HG03103 (cell line): ENCODE data around the gene SPOCD1.

Experiments
- ATAC-seq: cut with Tn5 transposase; IDR thresholded peaks from one replicate; pipeline ENCODE4 v1.9.1; 2021; ENCODE audit warnings: low read depth; ENCODE audit not compliant: unreplicated experiment

Gene SPOCD1

DNA sequence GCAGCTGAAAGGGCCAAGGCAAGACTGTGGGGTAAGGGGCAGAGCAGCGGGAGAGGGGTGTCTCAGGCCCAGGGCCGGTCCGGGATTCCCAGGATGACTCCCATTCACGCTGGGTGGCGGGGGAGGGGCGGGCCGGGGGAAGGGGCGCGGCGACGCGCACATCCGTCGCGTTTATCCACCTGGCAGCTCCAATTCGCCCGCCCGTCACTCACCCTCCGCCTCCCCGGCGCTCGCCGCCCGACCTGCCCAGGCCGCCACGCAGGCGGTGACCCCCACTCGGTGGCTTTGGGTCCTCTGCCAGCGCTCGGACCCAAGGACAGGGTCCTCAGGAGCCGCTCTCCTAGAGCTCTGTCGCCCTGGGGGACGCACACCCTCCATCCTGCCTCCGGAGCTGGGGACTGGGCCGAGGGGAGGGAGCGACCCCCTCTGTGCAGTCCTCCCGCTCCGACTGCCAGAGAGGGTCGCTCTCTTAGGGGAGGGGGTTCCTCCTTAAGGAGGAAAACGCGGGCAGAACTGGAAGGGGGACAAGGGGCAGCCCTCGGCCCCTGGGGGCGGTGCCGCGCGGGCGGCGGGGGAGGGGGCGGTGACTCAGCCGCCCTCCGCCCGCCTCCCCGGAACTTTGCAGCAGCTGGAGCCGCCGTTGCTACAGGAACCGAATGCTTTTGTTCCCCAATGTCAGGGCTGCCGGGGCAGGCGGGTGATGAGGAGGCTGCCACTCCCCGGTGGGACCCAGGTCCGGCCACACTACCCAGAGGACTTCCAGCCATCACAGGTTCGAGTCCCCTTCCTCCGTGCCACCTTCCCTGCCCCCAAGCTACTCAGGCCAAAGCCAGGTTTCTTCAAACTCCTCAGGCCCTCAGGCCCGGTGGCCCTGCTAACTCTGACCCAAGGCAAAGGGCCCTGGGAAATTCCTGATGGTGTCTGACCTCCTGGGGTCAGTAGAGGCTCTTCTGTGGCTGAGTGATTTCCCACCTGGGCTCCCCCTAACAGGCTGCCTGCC is 55.1 kb downstream of the SPOCD1 start:
- ATAC-seq: no peak

GRCh38 chr1:31759298-31760023 is 56.4 kb downstream of the SPOCD1 start:
- no peak for ATAC-seq

DNA sequence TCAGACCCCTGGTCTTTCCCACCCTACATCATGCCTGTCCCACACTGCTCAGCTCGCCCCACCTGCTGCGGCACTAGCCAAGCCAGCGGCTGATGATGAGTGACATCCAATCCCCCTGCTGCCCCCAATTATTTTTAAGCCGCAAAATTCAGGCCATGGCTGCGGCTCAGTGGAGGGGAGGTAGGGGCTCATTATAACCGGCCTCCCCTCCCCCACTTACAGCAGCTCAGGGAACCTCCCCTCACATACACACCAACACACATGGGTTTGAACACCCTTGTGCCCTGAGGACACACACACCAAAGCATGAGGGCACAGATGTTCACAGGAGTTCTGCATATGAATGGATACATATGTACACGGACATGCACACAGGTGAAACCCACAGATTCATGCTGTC is 57.0 kb downstream of the SPOCD1 start:
- ATAC-seq: no peak

DNA sequence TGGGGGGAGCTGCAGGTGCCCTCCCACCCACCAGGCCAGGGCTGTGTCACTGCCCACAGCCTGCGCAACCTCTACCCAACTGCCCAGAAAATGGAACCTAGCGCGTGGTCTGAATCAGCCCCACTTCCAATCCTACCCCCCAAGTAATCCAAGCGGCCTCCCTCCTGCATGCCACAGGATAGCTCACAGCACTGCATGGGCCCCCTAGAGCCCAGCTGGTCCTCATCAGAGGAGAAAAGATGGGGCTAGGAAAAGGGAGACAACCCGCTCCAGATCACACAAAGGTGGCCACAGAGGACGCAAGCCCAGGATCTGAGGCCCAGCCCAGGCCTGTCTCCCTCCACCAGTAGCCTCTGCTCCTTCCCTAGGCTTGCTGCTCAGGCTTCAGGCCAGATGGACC is 57.8 kb downstream of the SPOCD1 start:
- ATAC-seq: no peak

GRCh38 chr1:31757204-31757679 is 58.6 kb downstream of the SPOCD1 start:
- ATAC-seq: no peak

GRCh38 chr1:31756578-31756977 is 59.2 kb downstream of the SPOCD1 start:
- no peak for ATAC-seq

GRCh38 chr1:31755850-31756492 is 59.9 kb downstream of the SPOCD1 start:
- ATAC-seq: no peak

GRCh38 chr1:31755197-31755611 is 60.6 kb downstream of the SPOCD1 start:
- ATAC-seq: no peak

DNA sequence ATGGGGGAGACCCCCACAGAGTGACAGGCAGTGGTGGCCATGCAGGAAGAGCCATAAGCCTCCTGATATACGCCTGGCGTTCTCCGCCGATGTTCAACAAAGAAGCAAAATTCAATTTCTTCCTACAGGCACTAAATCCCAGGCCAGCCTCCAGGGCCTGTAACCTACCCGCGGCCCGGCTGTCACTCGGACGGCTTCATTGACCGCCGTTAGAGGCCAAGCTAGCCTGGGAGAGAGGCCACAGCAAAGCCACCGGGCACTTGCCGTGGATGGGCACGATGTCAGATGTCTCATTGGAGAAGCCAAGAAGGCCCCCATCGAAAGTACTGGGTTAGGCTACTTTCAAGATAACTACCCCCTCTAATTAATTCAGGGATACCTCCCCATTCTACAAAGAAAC is 61.4 kb downstream of the SPOCD1 start:
- ATAC-seq: no peak

- ATAC-seq: no peak
Observed at GRCh38 chr1:31753707-31754349, 62.0 kb downstream of the SPOCD1 start.

GRCh38 chr1:31752952-31753475 is 62.8 kb downstream of the SPOCD1 start:
- no peak for ATAC-seq

- ATAC-seq: no peak
Observed at GRCh38 chr1:31752258-31752657, 63.6 kb downstream of the SPOCD1 start.

DNA sequence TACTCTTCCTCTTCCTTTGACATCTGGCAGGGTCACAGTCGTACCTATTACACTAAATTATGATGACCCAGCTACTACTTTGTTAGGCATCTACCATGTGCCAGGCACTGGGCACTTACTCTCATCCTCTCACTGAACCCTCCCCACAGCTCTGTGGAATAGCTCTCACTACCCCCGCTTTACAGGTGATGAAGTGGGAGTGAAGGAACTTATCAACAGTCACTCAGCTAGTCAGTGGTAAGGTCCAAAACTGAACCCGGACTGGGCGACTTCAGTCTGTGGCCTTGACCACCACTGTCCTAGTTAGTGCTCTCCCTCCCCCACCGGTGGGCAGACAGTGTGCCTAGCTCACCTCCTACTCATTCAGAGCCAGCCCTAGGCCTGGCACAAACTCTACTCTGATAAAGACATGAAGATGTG is 64.0 kb downstream of the SPOCD1 start:
- no peak for ATAC-seq

DNA sequence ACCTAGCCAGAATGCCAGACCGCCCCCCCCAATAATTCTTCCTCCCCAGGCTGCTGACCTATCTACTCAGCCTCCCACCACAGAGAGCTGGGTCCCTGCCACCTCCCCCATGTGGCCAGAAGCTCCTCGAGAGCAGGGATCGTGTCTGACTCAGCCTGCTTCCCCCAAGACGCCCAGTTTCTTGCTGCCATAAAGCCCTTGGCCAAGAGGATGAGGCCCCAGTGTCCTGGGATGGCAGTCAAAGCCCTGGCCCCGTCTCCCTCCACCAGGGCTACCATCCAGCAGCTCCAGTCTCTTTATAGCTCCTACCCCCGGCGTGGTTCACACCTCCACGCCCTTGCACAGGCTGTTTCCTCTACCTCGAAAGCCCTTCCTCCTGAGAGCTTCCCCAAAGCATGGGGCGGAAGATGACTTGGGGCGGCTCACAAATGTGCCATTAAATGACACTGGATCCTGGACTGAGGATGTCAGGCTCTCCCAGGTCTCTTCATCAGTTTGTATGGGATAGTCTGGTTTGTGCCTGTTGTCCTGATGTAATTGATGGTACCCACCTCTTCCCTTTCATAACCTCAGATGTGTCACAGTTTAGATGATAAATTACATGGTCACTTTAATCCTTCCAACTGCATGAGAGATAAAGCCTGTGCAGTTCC is 64.8 kb downstream of the SPOCD1 start:
- ATAC-seq: no peak

DNA sequence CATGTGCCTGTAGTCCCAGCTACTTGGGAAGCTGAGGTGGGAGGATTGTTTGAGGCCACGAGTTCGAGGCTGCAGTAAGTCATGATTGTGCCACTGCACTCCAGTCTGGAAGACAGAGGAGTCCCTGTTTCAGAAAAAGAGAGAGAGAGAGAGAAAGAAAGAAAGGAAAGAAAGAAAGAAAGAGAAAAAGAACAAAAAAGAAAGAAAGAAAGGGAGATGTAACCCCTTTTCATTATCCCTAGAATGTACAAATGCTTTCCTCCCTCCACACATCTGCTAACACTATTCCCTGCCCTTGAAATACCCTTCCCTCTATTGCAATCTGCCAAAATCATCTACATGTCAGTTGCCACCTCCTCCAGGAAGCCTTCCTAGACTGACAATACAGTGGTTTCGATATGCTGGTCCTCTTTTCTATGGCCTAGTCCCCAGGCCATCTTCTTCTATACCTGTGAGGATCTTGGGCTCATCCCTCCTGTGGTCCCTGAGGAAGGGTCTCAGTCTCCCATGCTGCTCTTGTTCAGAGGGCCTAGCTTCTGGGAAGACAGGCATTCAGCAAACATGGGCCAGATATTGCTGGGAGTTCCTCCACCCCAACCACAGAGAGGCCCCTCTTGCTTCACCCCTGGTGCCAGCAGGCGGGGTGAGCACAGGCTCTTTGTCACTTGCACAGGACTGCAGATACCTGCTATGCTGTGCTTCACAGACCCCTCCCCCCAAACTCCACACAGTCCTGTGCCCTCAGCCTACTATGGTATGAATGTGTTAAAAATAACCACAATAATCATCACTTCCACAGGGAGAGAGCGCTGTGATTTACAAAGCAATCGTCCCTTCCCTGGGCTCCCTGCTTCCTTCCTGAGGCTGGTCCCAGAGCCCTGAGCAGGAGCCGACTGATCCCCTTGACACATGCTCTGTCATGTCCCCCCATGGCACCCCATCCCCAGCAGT is 65.8 kb downstream of the SPOCD1 start:
- no peak for ATAC-seq

DNA sequence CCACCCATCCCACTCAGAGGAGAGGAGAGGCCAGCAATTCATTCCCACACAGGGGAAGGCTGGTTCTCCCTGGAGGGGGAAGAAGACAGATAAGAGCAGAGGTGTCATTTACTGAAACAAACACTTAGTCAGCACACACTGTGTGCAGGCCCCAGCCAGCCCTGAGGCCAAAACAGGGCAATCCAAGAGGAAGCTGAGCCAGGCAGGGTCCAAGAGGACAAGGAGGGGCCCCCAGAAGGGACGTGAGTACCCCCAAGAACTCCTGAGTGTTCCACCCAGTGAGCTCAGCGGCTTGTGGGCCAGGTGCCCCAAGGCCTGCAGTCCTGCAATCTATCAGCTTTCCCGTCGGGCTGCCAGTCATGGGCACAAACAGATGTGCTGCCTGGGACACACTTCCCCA is 67.5 kb downstream of the SPOCD1 start:
- no peak for ATAC-seq

GRCh38 chr1:31747304-31747703 is 68.5 kb downstream of the SPOCD1 start:
- no peak for ATAC-seq

- ATAC-seq: no peak
Observed at GRCh38 chr1:31746687-31747086, 69.1 kb downstream of the SPOCD1 start.
